ENCODE data around the gene UQCC2.

DNA sequence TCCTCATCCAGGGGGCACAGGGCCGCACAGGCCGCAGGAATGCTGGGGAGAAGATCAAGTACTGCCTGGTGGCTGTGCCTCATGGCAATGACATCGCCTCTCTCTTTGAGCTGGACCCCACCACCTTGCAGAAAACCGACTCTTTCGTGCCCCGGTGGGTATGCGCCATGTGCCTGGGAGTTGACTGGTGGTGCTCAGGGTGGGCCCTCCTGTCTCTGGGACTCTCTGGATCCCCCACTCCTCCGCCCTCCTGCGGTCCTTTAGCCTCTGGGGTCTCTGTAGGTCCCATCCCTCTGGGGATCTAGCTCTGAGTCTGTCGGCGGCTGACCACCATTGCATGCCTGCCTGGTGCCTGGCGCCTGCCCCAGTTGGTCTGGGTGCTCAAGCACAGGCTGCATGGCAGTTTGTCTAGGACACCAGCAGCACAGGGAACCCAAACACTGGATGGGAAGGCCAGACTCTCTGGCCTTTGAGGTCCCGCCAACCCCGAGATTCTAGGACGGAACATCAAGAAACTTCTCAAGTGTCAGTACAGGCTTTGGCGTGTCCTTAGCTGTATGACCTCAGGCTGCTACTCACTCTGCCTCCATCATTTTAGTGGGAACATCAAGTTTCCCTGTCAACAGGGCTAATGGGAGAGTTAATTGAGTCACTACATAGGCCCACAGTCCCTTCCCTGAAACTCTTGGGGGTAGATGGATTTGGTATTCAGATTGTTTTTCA, 47.6 kb downstream of the UQCC2 start:
- no peak for TF ChIP-seq EP300 (IDR thresholded peaks at IDR 0.05)
- TF ChIP-seq, protein P1, sequence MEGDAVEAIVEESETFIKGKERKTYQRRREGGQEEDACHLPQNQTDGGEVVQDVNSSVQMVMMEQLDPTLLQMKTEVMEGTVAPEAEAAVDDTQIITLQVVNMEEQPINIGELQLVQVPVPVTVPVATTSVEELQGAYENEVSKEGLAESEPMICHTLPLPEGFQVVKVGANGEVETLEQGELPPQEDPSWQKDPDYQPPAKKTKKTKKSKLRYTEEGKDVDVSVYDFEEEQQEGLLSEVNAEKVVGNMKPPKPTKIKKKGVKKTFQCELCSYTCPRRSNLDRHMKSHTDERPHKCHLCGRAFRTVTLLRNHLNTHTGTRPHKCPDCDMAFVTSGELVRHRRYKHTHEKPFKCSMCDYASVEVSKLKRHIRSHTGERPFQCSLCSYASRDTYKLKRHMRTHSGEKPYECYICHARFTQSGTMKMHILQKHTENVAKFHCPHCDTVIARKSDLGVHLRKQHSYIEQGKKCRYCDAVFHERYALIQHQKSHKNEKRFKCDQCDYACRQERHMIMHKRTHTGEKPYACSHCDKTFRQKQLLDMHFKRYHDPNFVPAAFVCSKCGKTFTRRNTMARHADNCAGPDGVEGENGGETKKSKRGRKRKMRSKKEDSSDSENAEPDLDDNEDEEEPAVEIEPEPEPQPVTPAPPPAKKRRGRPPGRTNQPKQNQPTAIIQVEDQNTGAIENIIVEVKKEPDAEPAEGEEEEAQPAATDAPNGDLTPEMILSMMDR (IDR thresholded peaks at IDR 0.05) = no peak
- no peak for TF ChIP-seq POLR2A (IDR thresholded peaks at IDR 0.05)
